T-helper 2 cell treated with Interferon-gamma antibody and Interleukin-4, amounts not matched to agents 100 ng/mL and 5 ng/mL, for 36 hours (primary cell): Measurements from ENCODE around the gene CCNK. TPM values are rescaled to one million over a fixed set of nuclear protein-coding genes. Genes with fewer than 3 reads are reported as not detected.

Source experiments
- intact Hi-C: fragments of 100-400 bp; cut with micrococcal nuclease; formaldehyde crosslinking; loops from one replicate; pipeline ENCODE4 v1.15.1; 2023
- total RNA-seq: library from RNA; stranded (reverse); gene quantifications from 2 replicates; pipeline ENCODE4 v1.2.3, GENCODE V29; 2022

Gene CCNK
- total RNA-seq, 1 donor from 2014 or later = 74.8 TPM

DNA sequence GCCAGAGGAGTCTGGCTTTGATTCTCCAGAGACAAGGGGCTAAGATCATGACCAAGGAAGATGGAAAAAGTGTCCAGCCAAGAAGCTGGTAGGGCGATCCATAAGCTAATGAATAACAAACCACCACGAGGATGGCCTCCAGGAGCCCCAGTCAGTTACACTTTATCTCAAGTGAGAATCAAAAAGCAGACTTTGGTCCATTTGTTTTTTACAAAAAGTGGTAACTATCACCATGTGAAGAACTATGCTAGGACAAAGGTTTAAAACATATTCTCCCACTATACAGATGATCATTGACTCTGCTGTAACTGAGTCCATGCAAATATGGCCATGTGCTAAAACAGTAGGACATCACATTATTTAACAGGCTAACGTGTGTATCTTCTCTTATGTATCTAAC is 14.5 kb upstream of the CCNK start:
- intact Hi-C loops = no loop called here

DNA sequence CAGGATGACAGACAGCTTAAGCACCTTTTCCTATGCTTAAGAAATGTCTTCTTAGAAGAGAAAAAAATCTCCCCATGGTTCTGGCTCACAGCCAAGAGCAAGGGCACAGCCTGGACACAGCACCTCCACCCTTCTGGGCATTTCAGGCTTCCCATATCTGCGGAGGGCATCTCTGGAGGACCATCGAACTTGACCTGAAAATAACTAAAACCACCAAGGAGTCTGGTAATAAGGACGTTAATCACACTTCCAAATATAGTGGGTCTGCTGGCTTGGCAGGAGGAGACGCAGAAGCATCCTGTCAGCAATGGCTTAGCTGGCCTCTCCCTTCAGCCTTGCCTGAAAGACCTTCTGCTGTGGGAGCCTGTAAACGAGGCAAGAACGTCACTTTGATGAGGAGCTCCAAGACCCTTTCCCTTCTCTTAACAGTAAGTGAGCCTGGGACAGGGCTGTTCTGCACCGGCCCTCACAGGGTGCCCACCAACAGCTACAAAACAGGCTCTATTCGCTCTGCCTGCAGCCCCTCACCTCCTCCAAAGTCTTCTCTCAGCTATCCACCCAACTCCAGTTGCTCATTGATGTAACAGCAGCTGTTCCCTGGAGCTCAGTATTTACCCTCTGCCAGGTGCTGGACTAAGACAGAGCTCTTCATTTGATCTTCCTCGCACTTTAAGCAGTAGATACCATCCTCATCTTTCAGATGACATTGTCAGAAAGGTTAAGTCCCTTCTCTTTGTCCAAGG is 13.7 kb upstream of the CCNK start:
- intact Hi-C loops = no loop called here

DNA sequence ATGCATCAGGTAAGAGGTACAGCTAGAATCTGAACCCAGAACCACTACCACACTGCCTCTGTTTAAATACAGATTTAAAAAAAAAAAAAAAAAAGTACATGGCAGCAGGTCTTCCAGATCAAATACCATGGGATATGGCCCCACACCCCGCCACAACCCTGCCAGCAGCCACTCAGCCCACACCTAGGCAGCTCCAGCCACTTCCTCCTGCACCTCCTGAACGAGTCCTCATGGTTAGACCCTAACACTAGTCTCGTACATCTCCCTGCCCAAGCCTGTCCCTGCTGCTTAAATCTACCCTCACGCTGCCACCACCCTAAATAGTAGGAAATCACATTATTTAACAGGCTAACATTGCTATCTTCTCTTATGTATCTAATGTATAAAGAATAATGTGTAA is 13.1 kb upstream of the CCNK start:
- intact Hi-C loops = no loop called here

DNA sequence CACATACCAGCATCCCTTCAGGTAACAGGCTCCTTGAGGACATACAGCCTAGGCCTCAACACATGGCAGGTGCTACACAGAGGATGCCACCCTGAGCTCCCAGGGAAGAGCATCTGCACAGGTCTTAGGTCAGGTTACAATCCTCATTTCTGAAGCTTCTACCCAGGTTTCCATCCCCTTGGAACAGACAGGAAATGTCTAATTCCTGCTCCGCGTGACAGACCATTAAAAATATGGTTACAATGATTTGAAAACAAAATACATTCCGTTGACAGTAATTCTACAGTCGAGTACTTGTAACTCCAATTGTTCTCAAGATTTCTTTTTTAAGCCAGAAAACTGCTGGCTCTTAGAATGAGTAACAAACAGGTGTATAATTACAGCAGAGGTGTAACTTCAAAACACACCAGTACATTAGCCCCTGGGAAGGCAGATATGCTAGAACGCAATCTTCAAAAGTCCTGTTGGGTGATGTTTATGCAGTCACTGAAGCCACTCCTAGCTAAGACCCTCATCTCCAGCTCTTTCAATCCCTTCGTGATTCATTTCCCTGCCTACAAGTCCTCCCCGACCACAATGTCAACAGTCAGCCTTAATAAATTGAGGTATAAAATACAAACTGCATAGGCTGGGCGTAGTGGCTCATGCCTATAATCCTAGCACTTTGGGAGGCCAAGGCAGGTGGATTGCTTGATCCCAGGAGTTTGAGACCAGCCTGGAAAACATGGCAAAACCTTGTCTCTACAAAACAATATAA is 12.2 kb upstream of the CCNK start:
- intact Hi-C loops = no loop called here

DNA sequence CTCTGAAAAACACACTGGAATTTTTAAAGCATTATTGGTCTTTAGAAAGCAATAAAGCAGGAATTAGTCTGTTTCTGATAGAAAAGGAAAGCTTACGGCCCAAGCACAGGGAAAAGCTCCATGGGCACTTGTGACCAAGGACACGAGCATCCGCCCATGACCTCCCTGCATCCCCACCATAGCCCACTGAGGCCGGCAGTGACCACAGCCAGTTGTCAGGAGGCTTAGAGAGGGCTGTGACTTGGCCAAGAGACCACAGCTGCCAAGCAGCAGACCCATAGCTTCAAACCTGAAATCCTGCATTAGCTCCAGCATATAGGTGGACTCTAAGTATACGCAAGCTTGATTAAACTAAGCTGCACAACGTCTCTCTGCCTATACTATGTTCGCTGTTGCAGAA is 9.5 kb upstream of the CCNK start:
- intact Hi-C loops = no loop called here

DNA sequence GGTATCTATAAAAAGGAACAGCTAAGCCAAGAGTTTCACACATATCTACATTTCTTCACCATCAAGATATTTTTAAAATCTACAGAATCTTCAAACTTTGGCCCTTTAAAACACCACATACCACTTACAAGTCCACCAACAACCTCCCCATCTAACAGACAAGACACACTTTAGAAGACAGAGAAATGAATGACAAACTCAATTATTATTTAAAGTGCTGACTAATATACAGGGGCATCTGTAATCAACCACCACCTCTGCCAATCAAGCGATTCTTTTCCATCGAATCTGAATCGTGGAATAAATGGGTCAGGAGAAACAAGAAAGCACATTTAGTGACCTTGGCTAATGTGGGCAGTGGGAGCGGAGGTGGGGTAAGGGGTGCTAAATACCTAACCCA is 8.3 kb upstream of the CCNK start:
- intact Hi-C loops = no loop called here

DNA sequence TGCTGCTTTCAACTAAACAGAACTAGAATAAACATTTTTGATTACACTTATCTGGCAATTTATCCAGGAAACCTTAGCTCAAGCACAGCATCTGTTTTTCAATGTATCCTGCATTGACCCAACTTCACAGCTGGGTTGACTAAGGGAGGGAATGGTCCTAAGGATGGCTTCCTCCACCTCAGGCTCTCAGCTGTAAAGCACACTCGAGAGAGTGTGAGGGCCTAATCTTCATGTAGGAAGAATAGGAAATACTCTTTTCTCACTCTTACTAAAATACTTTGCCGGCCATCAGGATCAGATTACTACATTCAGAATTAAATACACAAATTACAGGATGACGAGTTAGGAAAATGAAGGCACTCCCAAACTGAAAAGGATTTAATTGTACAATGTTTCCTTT is 7.8 kb upstream of the CCNK start:
- intact Hi-C loops = no loop called here

DNA sequence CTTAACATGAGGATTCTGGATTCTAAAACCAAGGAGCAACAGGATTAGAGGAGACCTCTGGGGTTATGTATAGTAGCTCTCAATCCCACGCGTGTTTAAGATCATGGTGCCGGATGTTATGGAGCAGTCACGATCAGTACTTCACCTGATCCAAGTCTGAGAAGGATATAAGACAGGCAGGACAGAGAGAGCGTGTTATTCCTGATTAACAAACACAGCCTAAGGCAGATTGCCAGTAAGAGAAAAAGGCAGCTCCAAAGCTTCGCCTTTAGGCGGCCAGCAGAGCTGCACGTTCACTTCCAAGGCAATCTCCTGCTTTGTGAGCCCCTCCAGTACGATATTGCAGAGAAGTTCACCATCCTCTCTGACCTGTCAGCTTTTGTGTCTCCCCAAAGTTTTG is 6.0 kb upstream of the CCNK start:
- intact Hi-C loops = no loop called here

DNA sequence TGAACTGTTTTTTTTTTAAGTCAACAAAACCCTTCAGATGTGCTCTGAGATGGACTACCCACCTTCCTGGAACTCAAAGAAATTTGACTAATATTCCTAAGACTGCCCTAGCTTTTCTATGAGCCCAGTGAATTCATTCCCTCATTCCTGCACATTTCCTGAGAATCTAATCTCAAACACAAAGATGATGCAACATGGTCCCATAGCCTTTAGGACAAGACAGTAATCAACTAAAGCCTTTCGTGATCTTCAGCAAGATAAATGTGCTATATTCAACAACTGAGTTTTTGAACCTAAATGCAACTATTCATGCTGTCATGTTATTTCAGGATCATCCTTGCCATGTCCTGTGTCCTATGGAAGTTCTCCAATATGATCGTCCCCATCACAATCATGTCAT is 5.5 kb upstream of the CCNK start:
- intact Hi-C loops = no loop called here

DNA sequence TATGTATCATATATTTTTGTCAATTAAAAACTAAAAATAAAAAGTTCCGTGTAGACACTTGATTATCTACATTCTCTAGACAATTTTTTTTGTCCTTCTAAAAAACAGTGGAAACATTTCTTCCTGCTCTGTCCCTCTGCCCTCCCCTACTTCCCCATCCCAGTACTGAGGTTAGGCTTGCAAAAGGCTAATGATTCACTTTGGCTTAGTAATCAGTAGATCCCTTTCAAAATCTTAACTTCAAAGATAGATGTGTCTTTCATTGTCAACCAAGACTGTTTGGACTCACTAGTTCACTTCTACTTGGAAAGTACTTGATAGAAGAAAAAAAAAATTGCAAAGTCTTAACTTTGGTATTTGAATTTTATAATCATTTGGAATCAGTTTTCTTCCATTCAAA is 4.3 kb upstream of the CCNK start:
- intact Hi-C loops = no loop called here

DNA sequence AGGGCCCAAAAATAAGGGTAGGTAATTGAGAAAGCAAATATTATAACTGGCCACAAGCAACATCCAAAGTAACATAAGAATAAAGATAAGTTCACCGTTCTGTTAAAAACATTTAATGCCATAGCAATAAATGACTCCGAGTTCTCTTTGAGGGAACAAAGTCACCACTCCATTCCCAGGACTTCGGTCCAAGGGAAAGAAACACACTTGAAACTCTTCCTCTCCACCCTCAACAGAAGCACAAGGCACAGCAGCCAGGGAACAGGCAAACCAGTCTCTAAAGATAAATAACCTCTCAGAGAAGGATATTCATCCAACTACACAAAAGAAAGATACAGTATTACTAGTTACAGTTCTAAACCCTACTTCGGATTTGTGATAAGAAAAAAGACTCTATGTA is 3.1 kb upstream of the CCNK start:
- intact Hi-C loops = no loop called here

DNA sequence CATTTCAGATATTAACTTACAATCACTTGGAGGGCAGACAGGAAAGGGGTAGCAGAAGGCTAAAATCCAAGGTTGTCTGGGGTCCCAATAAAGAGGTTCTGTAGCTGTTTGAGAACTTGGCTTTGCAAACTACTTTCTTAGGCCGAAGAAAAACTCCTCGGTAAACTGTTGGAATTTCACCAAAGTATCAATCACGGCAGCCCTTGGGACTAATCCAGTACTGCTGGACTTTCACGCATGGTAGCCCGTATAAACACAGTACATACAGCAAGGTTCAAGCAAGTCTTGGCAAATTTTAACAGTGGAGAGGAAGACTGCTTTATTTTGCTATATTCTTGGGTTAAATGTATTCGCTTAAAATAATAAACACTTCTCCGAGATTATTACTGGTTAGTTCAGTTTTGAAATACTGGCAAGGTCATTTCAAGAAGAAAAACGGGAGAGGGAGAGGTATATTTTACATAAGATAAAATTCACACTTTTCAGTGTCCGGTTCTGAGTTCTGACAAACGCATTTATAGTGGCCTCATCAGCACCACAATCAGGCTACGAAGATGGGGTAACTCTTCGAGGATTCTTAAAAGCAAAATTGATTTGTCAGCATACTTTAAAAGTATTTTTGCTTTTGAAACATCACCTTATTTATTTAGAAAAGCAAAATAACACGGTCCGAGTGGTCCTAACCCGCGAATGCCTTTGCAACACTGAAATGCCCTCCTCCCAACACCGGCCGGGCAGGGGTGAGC is 1.9 kb upstream of the CCNK start:
- intact Hi-C loops = no loop called here

DNA sequence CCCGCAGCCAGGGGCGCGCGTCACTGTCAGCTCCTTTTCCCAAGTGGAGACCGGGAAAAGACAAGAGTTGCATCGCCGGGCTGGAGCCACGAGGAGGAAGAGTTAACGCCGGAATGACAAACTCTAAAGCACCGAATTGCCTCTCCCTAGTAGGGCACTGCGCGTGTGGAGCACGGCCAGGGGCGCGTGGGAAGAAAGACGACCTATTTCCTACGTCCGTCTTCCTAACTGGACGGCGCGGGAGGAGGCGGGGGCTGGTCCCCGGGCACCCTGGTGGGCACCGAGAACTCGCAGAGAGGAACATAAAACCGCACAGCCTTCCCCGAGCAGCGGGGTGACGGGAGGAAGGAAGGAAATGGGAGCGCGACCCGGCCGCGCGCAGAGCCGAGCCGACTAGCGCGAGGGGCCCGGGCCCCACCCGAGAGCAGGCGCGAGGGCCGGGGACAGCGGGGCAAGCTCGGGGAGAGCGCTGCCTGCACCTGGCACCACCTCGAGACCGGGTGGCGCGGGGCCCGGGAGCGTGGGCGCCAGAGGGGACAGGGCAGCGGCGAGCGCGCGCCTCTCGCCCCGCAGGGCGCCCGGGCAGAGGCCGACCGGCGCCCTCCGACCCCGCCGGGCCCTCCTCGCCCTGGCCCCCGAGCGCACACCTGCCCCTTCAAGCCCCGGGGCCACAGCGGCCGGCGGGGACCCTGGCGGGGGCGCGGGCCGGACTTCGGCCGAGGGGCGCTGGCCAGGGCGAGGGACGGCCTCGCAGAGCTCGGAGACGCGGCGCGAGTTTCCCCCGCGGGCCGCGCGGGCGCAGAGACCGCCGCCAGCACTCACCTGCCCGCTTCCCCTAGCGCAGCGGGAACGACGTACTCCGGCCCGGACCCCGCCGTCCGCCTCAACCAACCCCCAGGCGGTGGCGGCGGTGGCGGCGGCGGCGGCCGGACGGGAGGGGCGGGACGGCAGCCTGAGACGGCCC is 1.0 kb upstream of the CCNK start, which contains the start of gene SETD3:
SETD3 (minus strand) TSS at position 954 of the 964 bp plus-strand sequence. CDS start 15,054 bp downstream, outside the sequence.
- intact Hi-C loops = loop anchor here (5.0 to 10.0 kb wide), 3 partner anchors 213 to 755 kb away; partner anchors contain the start of genes EVL and YY1

DNA sequence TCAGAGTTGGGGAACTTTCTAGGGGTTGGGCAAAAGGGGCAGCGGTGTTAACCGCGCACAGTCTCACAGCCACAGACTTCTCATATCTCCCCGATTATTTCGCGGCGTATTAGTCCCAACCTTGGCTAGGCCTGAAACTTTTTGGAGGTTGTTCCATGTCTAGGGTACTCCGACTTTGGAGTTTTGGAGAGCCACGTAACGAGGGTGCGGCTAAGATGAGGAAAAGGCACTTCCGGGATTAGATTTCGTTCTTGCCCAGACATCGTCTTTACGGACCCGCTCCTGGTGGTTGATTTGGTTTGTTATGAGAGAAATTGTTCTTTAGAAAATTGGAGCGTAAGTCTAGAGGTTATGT is 513 bp downstream of the CCNK start:
- intact Hi-C loops = loop anchor here (1.0 to 10.0 kb wide), 5 partner anchors 123 to 753 kb away; partner anchors contain the start of genes CCDC85C, CYP46A1, EVL and YY1

DNA sequence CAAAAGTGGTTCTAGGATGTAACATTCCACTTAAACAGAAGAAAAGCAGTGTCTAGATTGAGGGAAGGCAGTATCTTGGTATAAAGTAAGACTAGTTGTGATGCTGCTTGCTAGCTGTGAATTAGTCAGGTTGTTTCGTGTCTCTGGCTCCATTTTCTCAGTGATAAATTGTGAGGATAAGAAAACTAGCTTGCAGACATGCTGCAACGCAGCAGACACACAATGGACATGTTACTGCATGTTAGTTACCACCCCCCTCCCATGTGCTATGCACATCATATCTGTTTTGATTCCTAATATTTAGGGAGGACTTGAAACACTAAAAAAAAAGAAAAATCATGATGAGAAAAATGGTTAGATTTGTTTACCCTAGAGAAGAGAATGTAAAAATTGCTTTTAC is 2.9 kb downstream of the CCNK start:
- intact Hi-C loops = loop anchor here (5.0 to 10.0 kb wide), 3 partner anchors 217 to 751 kb away; partner anchors contain the start of genes EVL and YY1

DNA sequence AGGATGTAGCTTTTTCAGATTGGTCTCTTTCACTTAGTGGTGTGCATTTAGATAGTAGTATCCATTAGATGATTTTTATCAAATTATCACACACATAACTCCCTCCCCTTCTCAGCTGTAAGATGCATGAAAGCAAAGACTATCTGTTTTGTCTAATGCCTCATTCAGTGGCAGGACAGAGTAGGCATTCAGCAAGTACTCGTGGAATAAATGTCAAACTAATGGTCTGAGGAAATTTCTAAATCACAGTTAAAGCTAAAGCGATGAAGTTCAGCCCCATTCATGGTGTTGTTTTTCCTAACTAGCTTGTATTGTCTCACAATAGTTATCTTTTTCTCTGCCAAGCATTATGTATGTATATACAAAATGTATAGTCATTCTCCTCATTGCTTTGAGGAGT is 16.1 kb downstream of the CCNK start:
- intact Hi-C loops = no loop called here

DNA sequence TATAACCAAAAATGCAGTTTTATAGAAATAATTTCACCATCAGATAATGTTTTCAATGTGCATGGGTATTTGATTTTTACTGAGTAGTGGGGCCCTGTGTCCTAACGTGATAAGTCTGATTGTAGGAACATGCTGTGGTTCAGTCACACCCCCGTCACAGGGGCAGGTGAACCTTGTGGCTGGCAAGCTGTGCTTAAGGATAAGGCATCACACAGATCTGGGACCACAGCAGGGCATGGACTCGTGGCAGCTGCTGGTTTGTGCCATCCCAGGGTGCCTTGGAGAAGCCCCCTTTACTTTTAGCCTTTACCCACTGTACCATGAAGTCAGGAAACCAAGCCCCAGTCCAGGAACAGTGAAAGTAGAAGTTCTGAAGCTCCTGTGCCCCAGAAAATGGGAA is 16.7 kb downstream of the CCNK start:
- intact Hi-C loops = no loop called here

DNA sequence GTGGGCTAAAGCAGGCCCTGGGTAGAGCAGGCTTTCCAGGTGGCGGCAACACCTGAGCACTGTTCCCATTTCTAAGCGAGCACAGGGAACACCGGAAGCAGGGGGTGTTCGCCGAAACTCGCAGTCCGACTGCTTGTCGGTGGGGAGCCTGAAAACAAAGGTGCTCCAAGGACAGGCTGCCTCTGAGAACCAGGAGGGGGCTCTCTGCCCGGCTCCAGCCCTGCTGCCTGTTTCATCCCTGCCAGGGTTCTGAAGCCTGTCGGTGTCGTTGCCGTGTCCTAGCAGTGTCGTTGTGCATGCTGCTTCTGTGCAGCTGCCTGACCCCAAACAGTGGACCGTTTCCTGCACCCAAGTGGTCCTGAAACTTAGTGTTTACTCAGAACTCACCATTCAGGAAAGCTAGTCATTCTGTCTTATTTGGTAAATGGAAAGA is 21.8 kb downstream of the CCNK start:
- intact Hi-C loops = no loop called here

DNA sequence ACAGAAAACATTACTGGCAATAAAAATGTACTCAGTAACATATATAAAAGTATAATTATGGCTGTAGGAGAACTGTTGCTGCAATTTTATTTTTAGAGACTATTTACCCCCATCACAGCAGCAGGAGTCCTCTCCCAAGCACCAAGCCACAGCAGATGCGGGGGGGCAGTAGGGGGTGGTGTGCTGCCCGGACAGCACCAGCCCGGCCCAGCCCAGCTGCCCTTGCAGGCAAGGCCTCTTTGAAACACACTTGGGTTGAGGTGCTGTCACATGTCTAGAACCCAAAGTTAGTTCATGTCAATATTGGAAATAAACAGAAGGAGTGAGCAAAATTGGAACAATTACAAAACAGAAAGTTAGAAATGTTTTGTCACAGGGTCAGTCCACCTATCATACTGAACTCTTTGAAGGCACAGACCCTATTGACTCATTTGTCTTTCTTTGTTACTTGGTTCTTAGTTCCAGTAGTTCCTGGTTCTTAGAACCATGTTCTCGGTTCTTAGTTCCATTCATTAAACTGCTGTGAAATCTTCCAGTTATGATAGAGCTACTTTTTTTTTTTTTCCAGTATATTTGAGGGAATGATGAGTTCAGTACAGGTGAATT is 22.7 kb downstream of the CCNK start:
- intact Hi-C loops = no loop called here

DNA sequence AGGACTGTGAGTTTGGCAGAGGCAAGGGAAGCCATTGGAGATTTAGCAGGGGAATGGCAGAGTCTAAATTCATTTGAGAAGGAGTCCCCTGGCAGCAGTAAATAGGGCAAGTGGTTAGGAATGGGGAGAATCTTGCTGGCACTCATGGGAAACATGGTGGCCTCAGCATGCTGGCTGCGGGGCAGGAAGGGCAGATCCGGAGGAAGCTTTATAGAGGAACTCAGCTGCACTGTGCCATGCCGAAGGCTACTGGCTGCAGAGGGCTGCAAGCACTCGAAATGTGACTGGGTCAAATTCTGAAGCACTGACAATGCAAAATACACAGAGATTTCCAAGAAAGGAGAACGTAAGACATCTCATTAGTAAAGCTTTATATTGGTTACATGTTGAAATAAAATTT is 23.9 kb downstream of the CCNK start:
- intact Hi-C loops = no loop called here
